ENCODE measurements around the gene LRTM2. TPM values are rescaled to one million over a fixed set of nuclear protein-coding genes. Genes with fewer than 3 reads are reported as not detected.

The LRTM2 gene
- total RNA-seq, 1 experiment from 2014 or later = 0.07 TPM

DNA sequence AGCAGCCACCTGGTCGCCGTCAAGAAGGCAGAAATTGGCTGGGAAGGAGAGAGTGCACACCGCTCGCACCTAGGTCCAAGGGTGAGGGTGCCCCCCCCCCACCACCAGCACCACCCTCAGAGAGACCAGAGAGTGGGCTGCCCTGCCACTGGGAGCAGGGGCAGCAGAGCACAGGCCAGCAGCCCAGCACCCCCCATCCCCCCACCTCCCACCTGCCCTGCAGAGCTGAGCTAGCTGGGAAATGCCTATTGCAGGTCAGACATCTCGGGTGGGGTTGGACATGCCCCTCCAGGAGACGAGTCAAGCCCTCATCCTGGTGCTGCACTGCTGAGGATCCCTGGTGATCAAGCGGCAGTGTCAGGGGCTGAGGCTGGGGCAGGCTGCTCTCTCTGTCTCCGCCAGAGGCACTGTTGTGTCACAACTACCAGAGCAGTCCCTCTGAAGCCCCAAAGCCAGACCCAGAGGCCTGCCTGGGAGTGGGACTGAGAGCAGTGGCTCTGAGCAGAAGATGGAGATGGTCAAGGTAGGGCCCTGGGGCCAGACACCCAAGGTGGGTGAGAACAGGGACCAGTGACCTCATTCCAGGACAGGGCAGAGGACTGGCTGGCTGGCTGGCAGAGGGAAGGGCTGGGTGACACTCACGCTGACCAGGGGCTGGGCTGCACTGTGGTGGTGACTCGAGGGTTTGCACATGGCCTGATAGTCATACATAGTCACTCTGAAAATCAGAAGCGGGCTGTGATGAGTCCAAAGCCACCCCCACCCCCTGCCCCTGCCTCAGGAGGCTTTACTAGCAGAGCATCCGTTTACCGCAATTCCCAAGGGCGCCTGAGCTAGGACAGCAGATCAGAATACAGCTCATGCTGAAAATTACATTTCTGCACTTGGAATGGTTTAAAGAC, 19.7 kb upstream of the LRTM2 start:
- Histone ChIP-seq H2AFZ (ENCODE audit: low read depth, low read length, poor library complexity, severe bottlenecking) (no peak overlapping the region), H3K4me1 (ENCODE audit: control insufficient read depth in 1 of 2, insufficient read depth in 2 of 2, low read length in 2 of 2) (peaks cover 6 to 23% of the 10 kb centered on the region in 2 experiments; a peak in 3 of 4 replicates), H3K4me3 (replicated peaks in 1 of 2; ENCODE audit: low read depth in 1 of 2, low read length in 2 of 2) (no peak overlapping the region), H3K27me3 (ENCODE audit: insufficient read depth, low read length) (no peaks in the 10 kb centered on the region), H3K9me3 (ENCODE audit: control insufficient read depth in 1 of 2, insufficient read depth in 1 of 2, low read depth in 1 of 2, low read length in 2 of 2) (no peaks in the 10 kb centered on the region), H4K20me1 (ENCODE audit: insufficient read depth) (no peaks in the 10 kb centered on the region), H3K9me2 (ENCODE audit: insufficient read depth) (no peaks in the 10 kb centered on the region), H3K4me2 (ENCODE audit: low read length) (no peak overlapping the region), H3K27ac (ENCODE audit: low read depth, low read length) (no peak overlapping the region), H3K36me3 (ENCODE audit: control insufficient read depth in 1 of 2, insufficient read depth in 2 of 2, low read length in 2 of 2) (no peaks in the 10 kb centered on the region), H3K9ac (ENCODE audit: low read length) (no peak overlapping the region), H3K79me2 (ENCODE audit: insufficient read depth, low read length) (no peaks in the 10 kb centered on the region)
- ChIA-PET CTCF (interaction anchor here (1.0 to 3.0 kb wide), 3 partner anchors 9 to 139 kb away, joined by 4 to 13 read pairs (median 10); no protein-coding TSS in a partner anchor), RAD21 (ENCODE audit: low non-redundant PET in 1 of 2, low total read pairs in 2 of 2, uncharacterized antibody in 2 of 2, unreplicated experiment in 2 of 2) (no interaction called here), POLR2A (no interaction called here)
- DNase-seq (ENCODE audit: low read depth, low spot score) = no peak
- BruUV-seq (replicated peaks) = no TSS peak
- intact Hi-C loops (cut with micrococcal nuclease) = no loop called here
- no peak for ATAC-seq
- TF ChIP-seq SIN3A (IDR thresholded peaks at IDR 0.05; ENCODE audit: low read depth) (no peak), SP1 (IDR thresholded peaks at IDR 0.05; ENCODE audit: low read depth) (no peak), ZNF274 (IDR thresholded peaks at IDR 0.05; ENCODE audit: low read depth, low read length) (no peak), ZBTB33 (IDR thresholded peaks at IDR 0.05; ENCODE audit: extremely low read depth, insufficient replicate concordance, low read length) (no peak), JUND (IDR thresholded peaks at IDR 0.05) (no peak), SRF (IDR thresholded peaks at IDR 0.05; ENCODE audit: low read depth) (no peak), EGR1 (IDR thresholded peaks at IDR 0.05; ENCODE audit: low read depth) (no peak), CBX3 (IDR thresholded peaks at IDR 0.05; ENCODE audit: low read depth) (no peak), CTCF (IDR thresholded peaks at IDR 0.05 in 2 of 3, conservative IDR thresholded peaks at IDR 0.05 in 1 of 3; ENCODE audit: borderline replicate concordance in 1 of 3, insufficient read depth in 1 of 3, low read depth in 2 of 3, low read length in 2 of 3) (no peak), RAD21 (IDR thresholded peaks at IDR 0.05; ENCODE audit: low read depth) (no peak), POLR2A (IDR thresholded peaks at IDR 0.05; ENCODE audit: borderline replicate concordance, extremely low read depth, insufficient read depth, insufficient read length) (no peak), ELF1 (IDR thresholded peaks at IDR 0.05; ENCODE audit: borderline replicate concordance, low read depth) (no peak), TCF7L2 (IDR thresholded peaks at IDR 0.05; ENCODE audit: borderline replicate concordance, extremely low read depth, insufficient read depth, insufficient read length) (no peak), REST (IDR thresholded peaks at IDR 0.05; ENCODE audit: low read depth) (no peak), YY1 (IDR thresholded peaks at IDR 0.05; ENCODE audit: extremely low read depth, insufficient replicate concordance, low read depth, low read length) (no peak), EZH2phosphoT487 (IDR thresholded peaks at IDR 0.05; ENCODE audit: borderline replicate concordance) (no peak), POLR2AphosphoS5 (IDR thresholded peaks at IDR 0.05; ENCODE audit: low read depth, low read length) (no peak)
- TF ChIP-seq, protein P1, sequence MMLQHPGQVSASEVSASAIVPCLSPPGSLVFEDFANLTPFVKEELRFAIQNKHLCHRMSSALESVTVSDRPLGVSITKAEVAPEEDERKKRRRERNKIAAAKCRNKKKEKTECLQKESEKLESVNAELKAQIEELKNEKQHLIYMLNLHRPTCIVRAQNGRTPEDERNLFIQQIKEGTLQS (IDR thresholded peaks at IDR 0.05) = no peak
- TF ChIP-seq, protein P2, sequence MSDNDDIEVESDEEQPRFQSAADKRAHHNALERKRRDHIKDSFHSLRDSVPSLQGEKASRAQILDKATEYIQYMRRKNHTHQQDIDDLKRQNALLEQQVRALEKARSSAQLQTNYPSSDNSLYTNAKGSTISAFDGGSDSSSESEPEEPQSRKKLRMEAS (IDR thresholded peaks at IDR 0.05) = no peak
